ENCODE measurements around the gene NRIP2. TPM values are rescaled to one million over a fixed set of nuclear protein-coding genes. Genes with fewer than 3 reads are reported as not detected.

NRIP2 gene
- total RNA-seq, 2 experiments from 2014 or later = not detected

- H3K27ac Mint-ChIP-seq = no peak overlapping the region
- H3K9me3 Mint-ChIP-seq = no peaks in the 10 kb centered on the region
- H3K4me3 Mint-ChIP-seq = no peak overlapping the region
- POLR2A ChIA-PET = no interaction called here
- CTCF ChIA-PET = interaction anchor here (0.7 to 1.2 kb wide), 2 partner anchors 14 to 212 kb away, joined by 3 read pairs; no protein-coding TSS in a partner anchor
- peaks cover 46% of the 10 kb centered on the region for H3K36me3 Mint-ChIP-seq
- intact Hi-C loops (cut with micrococcal nuclease) = no loop called here
- DNase-seq = no peak
- no peaks in the 10 kb centered on the region for H3K4me1 Mint-ChIP-seq (ENCODE audit: low read depth)
- no peaks in the 10 kb centered on the region for H3K27me3 Mint-ChIP-seq
Measured at GRCh38 chr12:2860170-2860569, 25.3 kb upstream of the NRIP2 start.

GRCh38 chr12:2858944-2859421, 24.1 kb upstream of the NRIP2 start:
- no peaks in the 10 kb centered on the region for H3K9me3 Mint-ChIP-seq
- no peak for DNase-seq
- intact Hi-C loops (cut with micrococcal nuclease) = no loop called here
- POLR2A ChIA-PET = no interaction called here
- no peaks in the 10 kb centered on the region for H3K4me1 Mint-ChIP-seq (ENCODE audit: low read depth)
- H3K27me3 Mint-ChIP-seq = no peaks in the 10 kb centered on the region
- CTCF ChIA-PET = interaction anchor here (0.9 kb wide), 1 partner anchor 25 kb away, joined by 3 read pairs; no protein-coding TSS in a partner anchor
- H3K36me3 Mint-ChIP-seq = peaks cover 35% of the 10 kb centered on the region
- no peak overlapping the region for H3K4me3 Mint-ChIP-seq
- no peak overlapping the region for H3K27ac Mint-ChIP-seq

GRCh38 chr12:2858334-2858733, 23.5 kb upstream of the NRIP2 start:
- Mint-ChIP-seq H3K4me1 (ENCODE audit: low read depth) (no peaks in the 10 kb centered on the region), H3K9me3 (no peaks in the 10 kb centered on the region), H3K27ac (no peak overlapping the region), H3K4me3 (no peak overlapping the region), H3K27me3 (no peaks in the 10 kb centered on the region), H3K36me3 (peaks cover 31% of the 10 kb centered on the region)
- CTCF ChIA-PET = interaction anchor here (0.9 kb wide), 1 partner anchor 26 kb away, joined by 3 read pairs; no protein-coding TSS in a partner anchor
- no peak for DNase-seq
- POLR2A ChIA-PET = interaction anchor here (1.9 kb wide), 1 partner anchor 62 kb away, joined by 4 read pairs; no protein-coding TSS in a partner anchor
- intact Hi-C loops (cut with micrococcal nuclease) = no loop called here

GRCh38 chr12:2857576-2857975, 22.7 kb upstream of the NRIP2 start:
- no peak for DNase-seq
- Mint-ChIP-seq H3K9me3 (no peaks in the 10 kb centered on the region), H3K4me1 (ENCODE audit: low read depth) (no peaks in the 10 kb centered on the region), H3K36me3 (peaks cover 25% of the 10 kb centered on the region), H3K27ac (no peak overlapping the region), H3K27me3 (no peaks in the 10 kb centered on the region), H3K4me3 (no peak overlapping the region)
- intact Hi-C loops (cut with micrococcal nuclease) = no loop called here
- ChIA-PET CTCF (no interaction called here), POLR2A (interaction anchor here (1.9 kb wide), 1 partner anchor 61 kb away, joined by 4 read pairs; no protein-coding TSS in a partner anchor)

- Mint-ChIP-seq H3K36me3 (peaks cover 22% of the 10 kb centered on the region), H3K9me3 (no peaks in the 10 kb centered on the region), H3K27ac (no peak within 1 kb of the TSS), H3K4me3 (no peak within 1 kb of the TSS), H3K27me3 (no peaks in the 10 kb centered on the region), H3K4me1 (ENCODE audit: low read depth) (no peaks in the 10 kb centered on the region)
- POLR2A ChIA-PET = interaction anchor here (1.9 kb wide), 1 partner anchor 61 kb away, joined by 4 read pairs; no protein-coding TSS in a partner anchor
- intact Hi-C loops (cut with micrococcal nuclease) = no loop called here
- DNase-seq = no peak
- CTCF ChIA-PET = no interaction called here
Measured at GRCh38 chr12:2857021-2857431, 22.2 kb upstream of the NRIP2 start, which contains the start of gene TEX52. TSS of gene TEX52 (minus strand) at chr12:2857039. CDS start at chr12:2857026, 13 bp downstream.

- Mint-ChIP-seq H3K4me1 (ENCODE audit: low read depth) (no peaks in the 10 kb centered on the region), H3K36me3 (peaks cover 17% of the 10 kb centered on the region), H3K9me3 (no peaks in the 10 kb centered on the region), H3K27ac (no peak overlapping the region), H3K27me3 (no peaks in the 10 kb centered on the region), H3K4me3 (no peak overlapping the region)
- CTCF ChIA-PET = interaction anchor here (1.0 kb wide), 1 partner anchor 88 kb away, joined by 4 read pairs; no protein-coding TSS in a partner anchor
- intact Hi-C loops (cut with micrococcal nuclease) = no loop called here
- POLR2A ChIA-PET = no interaction called here
- DNase-seq = no peak
Measured at GRCh38 chr12:2856051-2856450, 21.2 kb upstream of the NRIP2 start.

GRCh38 chr12:2855546-2855945, 20.7 kb upstream of the NRIP2 start:
- no peaks in the 10 kb centered on the region for H3K4me1 Mint-ChIP-seq (ENCODE audit: low read depth)
- no peak overlapping the region for H3K4me3 Mint-ChIP-seq
- ChIA-PET POLR2A (no interaction called here), CTCF (interaction anchor here (1.0 kb wide), 1 partner anchor 89 kb away, joined by 4 read pairs; no protein-coding TSS in a partner anchor)
- H3K36me3 Mint-ChIP-seq = peaks cover 16% of the 10 kb centered on the region
- H3K27ac Mint-ChIP-seq = no peak overlapping the region
- intact Hi-C loops (cut with micrococcal nuclease) = no loop called here
- no peak for DNase-seq
- no peaks in the 10 kb centered on the region for H3K9me3 Mint-ChIP-seq
- no peaks in the 10 kb centered on the region for H3K27me3 Mint-ChIP-seq

GRCh38 chr12:2854669-2855453, 20.0 kb upstream of the NRIP2 start:
- H3K36me3 Mint-ChIP-seq = peaks cover 12% of the 10 kb centered on the region
- intact Hi-C loops (cut with micrococcal nuclease) = no loop called here
- POLR2A ChIA-PET = interaction anchor here (1.5 kb wide), 1 partner anchor 9 kb away, joined by 4 read pairs; no protein-coding TSS in a partner anchor
- no peaks in the 10 kb centered on the region for H3K9me3 Mint-ChIP-seq
- H3K27ac Mint-ChIP-seq = no peak overlapping the region
- no peak for DNase-seq
- no peaks in the 10 kb centered on the region for H3K27me3 Mint-ChIP-seq
- CTCF ChIA-PET = interaction anchor here (0.7 to 1.9 kb wide), 12 partner anchors 10 to 187 kb away, joined by 3 to 40 read pairs (median 4); partner anchors contain the start of gene TULP3
- H3K4me1 Mint-ChIP-seq (ENCODE audit: low read depth) = no peaks in the 10 kb centered on the region
- no peak overlapping the region for H3K4me3 Mint-ChIP-seq

GRCh38 chr12:2853626-2854025, 18.8 kb upstream of the NRIP2 start:
- CTCF ChIA-PET = interaction anchor here (0.6 to 2.6 kb wide), 17 partner anchors 8 to 885 kb away, joined by 3 to 40 read pairs (median 4); partner anchors contain the start of genes FOXM1, RHNO1 and TULP3
- POLR2A ChIA-PET = interaction anchor here (1.5 kb wide), 1 partner anchor 10 kb away, joined by 4 read pairs; no protein-coding TSS in a partner anchor
- Mint-ChIP-seq H3K27ac (no peak overlapping the region), H3K4me3 (no peak overlapping the region), H3K9me3 (no peaks in the 10 kb centered on the region), H3K27me3 (no peaks in the 10 kb centered on the region), H3K36me3 (peaks cover 7% of the 10 kb centered on the region), H3K4me1 (ENCODE audit: low read depth) (no peaks in the 10 kb centered on the region)
- intact Hi-C loops (cut with micrococcal nuclease) = loop anchor here (2.0 kb wide), 1 partner anchor 187 kb away; no protein-coding TSS in a partner anchor
- peak; percentile 68 for DNase-seq

GRCh38 chr12:2851931-2852330, 17.1 kb upstream of the NRIP2 start:
- ChIA-PET POLR2A (no interaction called here), CTCF (interaction anchor here (1.7 to 2.6 kb wide), 2 partner anchors 92 to 182 kb away, joined by 5 to 11 read pairs; no protein-coding TSS in a partner anchor)
- H3K4me3 Mint-ChIP-seq = no peak overlapping the region
- peaks cover 8% of the 10 kb centered on the region for H3K36me3 Mint-ChIP-seq
- no peak for DNase-seq
- no peaks in the 10 kb centered on the region for H3K9me3 Mint-ChIP-seq
- intact Hi-C loops (cut with micrococcal nuclease) = loop anchor here (2.0 kb wide), 1 partner anchor 189 kb away; no protein-coding TSS in a partner anchor
- H3K4me1 Mint-ChIP-seq (ENCODE audit: low read depth) = no peaks in the 10 kb centered on the region
- no peaks in the 10 kb centered on the region for H3K27me3 Mint-ChIP-seq
- no peak overlapping the region for H3K27ac Mint-ChIP-seq

- Mint-ChIP-seq H3K27me3 (no peaks in the 10 kb centered on the region), H3K9me3 (no peaks in the 10 kb centered on the region), H3K4me1 (ENCODE audit: low read depth) (no peaks in the 10 kb centered on the region), H3K27ac (no peak overlapping the region), H3K36me3 (peaks cover 17% of the 10 kb centered on the region), H3K4me3 (no peak overlapping the region)
- DNase-seq = no peak
- intact Hi-C loops (cut with micrococcal nuclease) = loop anchor here (5.0 kb wide), 1 partner anchor 187 kb away; no protein-coding TSS in a partner anchor
- ChIA-PET CTCF (interaction anchor here (0.5 to 3.9 kb wide), 10 partner anchors 8 to 451 kb away, joined by 3 to 20 read pairs (median 3); partner anchors contain the start of genes FOXM1, RHNO1 and TULP3), POLR2A (no interaction called here)
Measured at GRCh38 chr12:2845280-2845679, 10.4 kb upstream of the NRIP2 start.

GRCh38 chr12:2844786-2845185, 10.0 kb upstream of the NRIP2 start:
- peaks cover 17% of the 10 kb centered on the region for H3K36me3 Mint-ChIP-seq
- no peaks in the 10 kb centered on the region for H3K9me3 Mint-ChIP-seq
- H3K4me1 Mint-ChIP-seq (ENCODE audit: low read depth) = no peaks in the 10 kb centered on the region
- intact Hi-C loops (cut with micrococcal nuclease) = loop anchor here (5.0 kb wide), 1 partner anchor 188 kb away; no protein-coding TSS in a partner anchor
- no peak overlapping the region for H3K4me3 Mint-ChIP-seq
- H3K27ac Mint-ChIP-seq = no peak overlapping the region
- no peaks in the 10 kb centered on the region for H3K27me3 Mint-ChIP-seq
- POLR2A ChIA-PET = no interaction called here
- DNase-seq = no peak
- CTCF ChIA-PET = interaction anchor here (0.5 to 3.9 kb wide), 8 partner anchors 8 to 451 kb away, joined by 3 to 20 read pairs (median 4); partner anchors contain the start of gene TULP3

Measured in activated CD4-positive, alpha-beta memory T cell treated with anti-CD3 and anti-CD28 coated beads for 36 hours (primary cell).